Cardiac muscle cell (in vitro differentiated cells and primary cell): ENCODE results near the gene L3MBTL1. TPM values are rescaled to one million over a fixed set of nuclear protein-coding genes. Genes with fewer than 3 reads are reported as not detected.

Source experiments
- DNase-seq, 2 donors: peaks; one replicate each; pipeline versions ENCODE4 v3.0.0 to v3.0.0-alpha.2; 2010 to 2017; ENCODE audit warnings: low read depth in 1 of 2, low spot score in 1 of 2
- H3K27ac ChIP-seq: fragments of 200-600 bp; sonication (generic); 2 replicates; pipeline ENCODE4 v1.5.1; 2016
- H3K27me3 ChIP-seq: fragments of 200-600 bp; sonication (generic); 2 replicates; pipeline ENCODE4 v1.6.0; 2016; ENCODE audit warnings: control low read depth
- H3K36me3 ChIP-seq: fragments of 200-600 bp; sonication (generic); 2 replicates; pipeline ENCODE4 v1.5.1; 2016; ENCODE audit warnings: control low read depth
- H3K4me1 ChIP-seq: fragments of 200-600 bp; sonication (generic); 2 replicates; pipeline ENCODE4 v1.8.1; 2017; ENCODE audit warnings: low read depth, mild to moderate bottlenecking, mixed run types
- H3K4me3 ChIP-seq: fragments of 200-600 bp; sonication (generic); 2 replicates; pipeline ENCODE4 v1.5.1; 2016; ENCODE audit warnings: mild to moderate bottlenecking
- H3K9me3 ChIP-seq: fragments of 200-600 bp; sonication (generic); 2 replicates; pipeline ENCODE4 v1.5.1; 2017; ENCODE audit warnings: low read depth, mild to moderate bottlenecking, control low read depth
- CTCF ChIP-seq: IDR thresholded peaks from 2 replicates; pipeline ENCODE4 v1.5.1; 2012; ENCODE audit warnings: low read depth, mild to moderate bottlenecking, low read length
- polyA plus RNA-seq: library from polyadenylated mRNA; unstranded; fragments of >200 nt; fragmentation: Nextera tagmentation; extraction: Ambion mirVana; gene quantifications from 2 replicates; pipeline ENCODE4 v1.2.1, GENCODE V29; 2016
- total RNA-seq: library from RNA; depleted of rRNA; stranded (reverse); fragments of >200 nt; gene quantifications from 2 replicates; pipeline ENCODE4 v1.2.3, GENCODE V29; 2016

The L3MBTL1 gene
- total and polyA plus RNA-seq, 2 experiments from 2014 or later, result 17.8 to 115 TPM

DNA sequence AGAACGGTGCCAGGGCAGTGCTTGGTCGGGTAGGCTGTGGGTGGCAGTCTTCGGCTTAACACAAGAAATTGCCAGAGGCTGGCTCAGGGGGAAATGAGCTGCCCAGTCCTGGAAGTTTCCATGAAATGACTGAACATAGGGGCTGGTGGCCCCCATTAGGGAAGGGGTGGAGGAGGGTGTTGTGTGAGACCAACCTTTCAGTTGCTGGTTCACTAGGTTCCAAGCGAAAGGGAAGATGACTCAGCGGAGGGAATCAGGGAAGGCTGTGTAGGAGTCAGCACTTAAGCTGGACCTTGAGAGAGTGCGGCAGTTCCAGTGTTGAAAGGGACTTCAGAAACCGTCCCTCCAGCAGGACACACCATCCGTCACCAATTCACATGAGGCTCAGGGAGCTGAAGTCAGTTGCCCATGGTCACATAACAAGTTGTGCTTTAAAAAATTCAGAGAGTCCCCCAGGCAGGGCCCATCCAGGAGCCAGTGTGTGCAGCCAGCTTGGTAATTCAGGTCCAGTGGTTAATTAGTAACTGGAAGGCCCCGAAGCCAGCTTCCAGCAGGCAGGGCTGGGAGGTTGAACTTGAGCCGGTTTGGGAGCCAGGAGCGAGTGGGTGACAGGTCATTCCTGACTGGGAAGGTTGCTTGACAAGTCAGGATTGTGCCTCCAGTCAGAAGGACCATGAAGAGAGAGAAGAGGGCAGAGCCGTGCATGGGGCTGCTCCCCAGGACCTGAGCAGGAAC lies 51.1 kb downstream of the L3MBTL1 start, which contains the start of gene SGK2:
Gene SGK2 (plus strand): TSS at position 616 of the 735 bp plus-strand sequence. CDS start 7,469 bp downstream, outside the sequence.
- peak; percentile 43 to 67 for DNase-seq

DNA sequence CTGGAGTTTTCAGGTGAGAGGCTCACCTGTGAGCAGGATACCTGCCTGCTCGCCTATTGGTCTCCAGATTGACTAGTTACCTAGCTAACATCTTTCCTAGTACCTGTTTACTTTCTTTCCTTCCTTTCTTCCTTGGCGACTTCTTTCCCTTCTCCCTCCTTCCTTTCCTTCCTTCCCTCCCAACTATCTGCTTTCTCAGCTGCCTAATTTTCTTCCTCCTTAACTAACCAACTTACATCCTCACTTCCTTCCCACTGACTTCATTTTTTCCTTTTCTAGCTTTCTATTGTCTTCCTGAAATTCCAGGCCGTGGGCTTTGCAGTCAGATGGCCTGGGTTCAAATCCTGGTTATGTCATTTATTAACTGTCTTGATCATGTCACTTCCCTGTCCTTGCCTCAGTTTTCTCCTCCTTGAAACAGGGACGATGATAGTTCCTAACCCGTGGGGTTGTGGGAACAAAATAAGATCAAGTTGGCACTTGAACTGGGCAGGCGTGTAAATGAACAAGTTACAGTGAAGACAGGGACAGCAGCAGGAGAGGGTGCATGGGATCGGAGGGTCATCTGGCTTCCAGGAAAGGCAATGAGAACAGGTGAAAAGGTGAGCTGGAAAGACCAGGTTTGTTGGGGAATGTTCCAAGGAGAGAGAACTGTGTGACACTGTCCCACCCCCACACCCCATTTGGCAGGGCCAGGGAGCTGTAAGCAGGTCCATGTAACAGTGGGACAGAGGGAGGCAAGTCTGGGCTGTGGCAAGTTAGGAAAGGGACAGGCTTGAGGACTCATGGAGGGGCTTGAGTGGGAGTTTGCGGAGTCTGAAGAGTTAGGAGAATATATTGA lies 51.9 kb downstream of the L3MBTL1 start:
- no peak overlapping the region for H3K4me3 ChIP-seq
- no peak for TF ChIP-seq CTCF

More for the DNA sequence above, 51.1 kb downstream of the L3MBTL1 start, which contains the start of gene SGK2:
- Histone ChIP-seq H3K27me3 (no peaks in the 10 kb centered on the region), H3K4me3 (no peak within 1 kb of the TSS), H3K27ac (peak within 1 kb of the TSS; percentile 54), H3K4me1 (peaks cover 26% of the 10 kb centered on the region), H3K36me3 (no peaks in the 10 kb centered on the region), H3K9me3 (no peaks in the 10 kb centered on the region)
- no peak for TF ChIP-seq CTCF

DNA sequence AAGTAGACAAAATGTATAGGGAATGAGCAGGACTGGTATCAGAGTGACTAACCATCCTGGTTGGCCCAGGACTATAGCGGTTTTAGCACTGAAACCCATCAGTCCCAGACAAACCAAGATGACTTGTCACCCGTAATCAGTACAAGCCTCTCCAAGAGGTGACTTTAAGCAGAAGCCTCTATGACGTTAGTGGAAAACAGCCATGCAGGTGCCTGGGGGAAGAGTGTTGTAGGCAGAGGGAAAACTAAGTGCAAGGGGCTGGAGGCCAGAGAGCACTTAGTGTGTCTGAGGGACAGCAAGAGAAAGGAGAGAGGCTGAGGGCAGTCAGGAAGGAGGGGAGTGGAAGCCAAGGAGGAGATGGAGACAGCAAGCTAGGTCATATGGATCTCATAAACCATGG lies 53.5 kb downstream of the L3MBTL1 start:
- Histone ChIP-seq H3K4me1 (peaks cover 29% of the 10 kb centered on the region), H3K27ac (peak overlapping the region; percentile 75), H3K4me3 (no peak overlapping the region), H3K36me3 (no peaks in the 10 kb centered on the region), H3K9me3 (no peaks in the 10 kb centered on the region), H3K27me3 (no peaks in the 10 kb centered on the region)
- peak in 1 of 2 donors; percentile 73 for DNase-seq
- no peak for TF ChIP-seq CTCF

More for the DNA sequence above, 51.9 kb downstream of the L3MBTL1 start:
- Histone ChIP-seq H3K4me1 (peaks cover 26% of the 10 kb centered on the region), H3K27me3 (no peaks in the 10 kb centered on the region), H3K9me3 (no peaks in the 10 kb centered on the region), H3K36me3 (no peaks in the 10 kb centered on the region), H3K27ac (peak overlapping the region; percentile 54)
- no peak for DNase-seq

GRCh38 chr20:43563429-43563828 lies 55.9 kb downstream of the L3MBTL1 start:
- H3K4me3 ChIP-seq, result no peak overlapping the region
- H3K27ac ChIP-seq, result no peak overlapping the region
- peak in 1 of 2 donors; percentile 48 for DNase-seq
- no peaks in the 10 kb centered on the region for H3K36me3 ChIP-seq
- H3K9me3 ChIP-seq, result no peaks in the 10 kb centered on the region
- no peaks in the 10 kb centered on the region for H3K27me3 ChIP-seq
- TF ChIP-seq CTCF, result peak; percentile 36
- peaks cover 19% of the 10 kb centered on the region for H3K4me1 ChIP-seq

DNA sequence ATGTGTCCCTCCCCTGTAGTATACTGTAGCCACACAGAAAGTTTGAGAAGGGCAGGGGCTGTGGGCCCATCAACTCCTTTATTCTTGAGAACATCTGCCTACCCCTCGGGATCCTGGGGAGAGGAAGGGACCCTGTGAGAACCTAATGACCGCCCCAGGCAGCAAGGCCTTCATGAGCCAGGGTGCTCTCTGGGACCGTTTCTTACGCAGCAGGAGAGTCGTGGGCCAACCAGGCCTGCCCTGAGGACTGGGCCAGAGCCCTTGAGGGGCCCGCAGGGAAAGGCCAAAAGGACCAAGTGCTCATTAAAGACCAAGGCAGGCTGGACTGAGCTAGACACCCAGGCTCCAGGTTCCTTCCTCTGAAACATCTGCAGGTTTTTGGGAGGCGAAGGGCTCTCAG lies 56.5 kb downstream of the L3MBTL1 start:
- Histone ChIP-seq H3K27me3 (no peaks in the 10 kb centered on the region), H3K36me3 (no peaks in the 10 kb centered on the region), H3K27ac (no peak overlapping the region), H3K4me1 (peaks cover 14% of the 10 kb centered on the region), H3K4me3 (no peak overlapping the region), H3K9me3 (no peaks in the 10 kb centered on the region)
- no peak for DNase-seq
- no peak for TF ChIP-seq CTCF
